HG02840 (cell line): ENCODE measurements around the gene PCDHB11.
"Not testable (repeated sequence)": the region's sequence is repeated elsewhere in the genome, so short reads cannot be mapped to it uniquely, and the experiment has no call there.

Source experiments
- ATAC-seq: cut with Tn5 transposase; IDR thresholded peaks from one replicate; pipeline ENCODE4 v1.9.1; 2021; ENCODE audit warnings: mild to moderate bottlenecking, moderate library complexity, moderate number of reproducible peaks; ENCODE audit not compliant: unreplicated experiment, low FRiP score

Gene PCDHB11

DNA sequence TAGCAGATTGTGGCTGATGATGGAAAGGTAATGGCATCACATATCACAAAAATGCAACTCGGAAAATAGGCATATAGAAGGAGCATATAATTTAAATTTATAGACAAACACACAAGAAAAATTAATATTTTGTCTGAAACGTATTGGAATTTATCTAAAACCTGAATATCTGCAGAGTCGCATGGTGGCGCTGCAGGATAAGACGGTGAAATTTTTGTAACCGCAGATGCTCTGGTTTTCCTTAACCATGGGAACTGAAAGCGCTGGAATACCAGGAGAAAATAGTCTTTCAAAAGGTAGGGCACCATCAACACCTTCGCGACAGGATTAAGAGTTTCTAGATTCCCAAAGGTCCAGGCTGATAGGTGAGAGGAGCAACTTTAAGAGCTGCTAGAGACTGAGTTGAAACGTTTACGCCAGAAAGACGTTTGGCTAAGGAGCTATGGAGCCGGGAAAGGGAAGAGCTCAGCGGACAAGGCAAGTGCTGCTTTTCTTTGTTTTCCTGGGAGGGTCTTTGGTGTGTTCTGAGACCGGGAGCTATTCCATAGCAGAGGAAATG is 34.8 kb downstream of the PCDHB11 start:
- no peak for ATAC-seq

DNA sequence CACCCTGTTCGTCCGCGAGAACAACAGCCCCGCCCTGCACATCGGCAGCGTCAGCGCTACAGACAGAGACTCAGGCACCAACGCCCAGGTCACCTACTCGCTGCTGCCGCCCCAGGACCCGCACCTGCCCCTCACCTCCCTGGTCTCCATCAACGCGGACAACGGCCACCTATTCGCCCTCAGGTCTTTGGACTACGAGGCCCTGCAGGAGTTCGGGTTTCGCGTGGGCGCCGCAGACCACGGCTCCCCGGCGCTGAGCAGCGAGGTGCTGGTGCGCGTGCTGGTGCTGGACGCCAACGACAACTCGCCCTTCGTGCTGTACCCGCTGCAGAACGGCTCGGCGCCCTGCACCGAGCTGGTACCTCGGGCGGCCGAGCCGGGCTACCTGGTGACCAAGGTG is 36.5 kb downstream of the PCDHB11 start:
- not testable (repeated sequence) for ATAC-seq

DNA sequence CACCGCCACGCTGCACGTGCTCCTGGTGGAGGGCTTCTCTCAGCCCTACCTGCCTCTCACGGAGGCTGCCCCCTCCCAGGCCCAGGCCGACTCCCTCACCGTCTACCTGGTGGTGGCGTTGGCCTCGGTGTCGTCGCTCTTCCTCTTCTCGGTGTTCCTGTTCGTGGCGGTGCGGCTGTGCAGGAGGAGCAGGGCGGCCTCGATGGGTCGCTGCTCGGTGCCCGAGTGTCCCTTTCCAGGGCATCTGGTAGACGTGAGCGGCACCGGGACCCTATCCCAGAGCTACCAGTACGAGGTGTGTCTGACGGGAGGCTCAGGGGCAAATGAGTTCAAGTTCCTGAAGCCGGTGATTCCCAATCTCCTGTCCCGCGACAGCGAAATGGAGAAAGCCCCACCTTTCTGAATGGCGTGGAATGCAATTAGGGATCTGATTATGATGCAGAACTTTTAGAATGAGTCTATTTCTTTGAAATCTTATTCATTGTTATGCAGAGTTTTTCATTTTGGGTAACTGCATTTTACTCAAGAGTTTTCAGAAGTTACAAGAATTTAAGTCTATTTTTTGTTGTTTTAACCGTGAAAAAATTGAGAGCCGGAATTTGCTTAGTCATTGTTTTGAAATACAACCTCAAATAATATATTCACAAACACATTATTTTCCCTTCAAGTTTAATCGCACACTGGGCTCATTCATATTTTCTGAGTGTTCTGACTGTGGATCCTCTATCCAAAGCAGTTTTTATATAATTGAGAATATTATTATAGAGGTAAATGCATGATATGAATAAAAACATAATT is 37.3 kb downstream of the PCDHB11 start:
- no peak for ATAC-seq

DNA sequence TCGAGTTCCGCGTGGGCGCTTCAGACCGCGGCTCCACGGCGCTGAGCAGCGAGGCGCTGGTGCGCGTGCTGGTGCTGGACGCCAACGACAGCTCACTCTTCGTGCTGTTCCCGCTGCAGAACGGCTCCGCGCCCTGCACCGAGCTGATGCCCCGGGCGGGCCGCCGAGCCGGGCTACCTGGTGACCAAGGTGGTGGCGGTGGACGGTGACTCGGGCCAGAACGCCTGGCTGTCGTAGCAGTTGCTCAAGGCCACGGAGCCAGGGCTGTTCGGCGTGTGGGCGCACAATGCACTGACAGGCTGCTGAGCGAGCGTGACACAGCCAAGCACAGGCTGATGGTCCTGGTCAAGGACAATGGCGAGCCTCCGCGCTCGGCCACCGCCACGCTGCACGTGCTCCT is 42.1 kb downstream of the PCDHB11 start:
- ATAC-seq: no peak

DNA sequence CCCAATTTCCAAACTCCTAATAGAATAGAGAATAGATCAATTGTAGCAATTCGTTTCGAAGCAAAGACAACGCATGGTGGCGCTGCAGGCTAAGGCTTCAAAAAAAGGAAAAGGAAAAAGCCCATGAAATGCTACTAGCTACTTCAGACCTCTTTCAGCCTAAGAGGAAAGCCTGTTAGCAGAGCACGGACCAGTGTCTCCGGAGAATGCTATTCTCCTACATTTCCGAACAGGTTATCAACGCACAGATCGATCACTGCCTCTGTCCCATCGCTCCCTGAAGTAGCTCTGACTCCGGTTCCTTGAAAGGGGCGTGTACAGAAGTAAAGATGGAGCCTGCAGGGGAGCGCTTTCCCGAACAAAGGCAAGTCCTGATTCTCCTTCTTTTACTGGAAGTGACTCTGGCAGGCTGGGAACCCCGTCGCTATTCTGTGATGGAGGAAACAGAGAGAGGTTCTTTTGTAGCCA is 45.9 kb downstream of the PCDHB11 start, which contains the start of gene PCDHB15:
Gene PCDHB15, plus strand, starts transcription at position 146 of the 468 bp plus-strand sequence. Its CDS starts 184 bp downstream, at position 330.
- no peak for ATAC-seq

DNA sequence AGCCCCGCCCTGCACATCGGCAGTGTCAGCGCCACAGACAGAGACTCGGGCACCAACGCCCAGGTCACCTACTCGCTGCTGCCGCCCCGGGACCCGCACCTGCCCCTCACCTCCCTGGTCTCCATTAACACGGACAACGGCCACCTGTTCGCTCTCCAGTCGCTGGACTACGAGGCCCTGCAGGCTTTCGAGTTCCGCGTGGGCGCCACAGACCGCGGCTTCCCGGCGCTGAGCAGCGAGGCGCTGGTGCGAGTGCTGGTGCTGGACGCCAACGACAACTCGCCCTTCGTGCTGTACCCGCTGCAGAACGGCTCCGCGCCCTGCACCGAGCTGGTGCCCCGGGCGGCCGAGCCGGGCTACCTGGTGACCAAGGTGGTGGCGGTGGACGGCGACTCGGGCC is 47.5 kb downstream of the PCDHB11 start:
- not testable (repeated sequence) for ATAC-seq

DNA sequence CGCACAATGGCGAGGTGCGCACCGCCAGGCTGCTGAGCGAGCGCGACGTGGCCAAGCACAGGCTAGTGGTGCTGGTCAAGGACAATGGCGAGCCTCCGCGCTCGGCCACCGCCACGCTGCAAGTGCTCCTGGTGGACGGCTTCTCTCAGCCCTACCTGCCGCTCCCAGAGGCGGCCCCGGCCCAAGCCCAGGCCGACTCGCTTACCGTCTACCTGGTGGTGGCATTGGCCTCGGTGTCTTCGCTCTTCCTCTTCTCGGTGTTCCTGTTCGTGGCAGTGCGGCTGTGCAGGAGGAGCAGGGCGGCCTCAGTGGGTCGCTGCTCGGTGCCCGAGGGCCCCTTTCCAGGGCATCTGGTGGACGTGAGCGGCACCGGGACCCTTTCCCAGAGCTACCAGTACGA is 48.0 kb downstream of the PCDHB11 start:
- not testable (repeated sequence) for ATAC-seq

DNA sequence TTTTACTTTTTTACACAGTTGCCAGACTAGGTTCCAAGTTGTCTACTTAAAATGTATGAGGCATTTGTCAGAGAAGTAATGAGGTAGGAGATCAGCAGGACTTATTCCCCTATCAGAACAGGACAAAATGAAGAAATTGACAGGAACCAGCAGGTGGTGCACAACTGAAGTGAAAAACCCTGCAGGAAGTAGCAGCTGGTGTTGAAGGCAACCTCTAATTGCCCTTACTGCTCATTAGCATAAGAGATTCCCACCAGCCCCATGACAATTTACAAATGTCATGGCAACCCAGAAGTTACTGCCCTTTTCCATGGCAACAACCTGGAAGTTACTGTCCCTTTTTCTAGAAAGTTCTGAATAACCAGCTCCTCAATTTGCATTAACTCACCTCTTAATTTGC is 51.1 kb downstream of the PCDHB11 start:
- ATAC-seq: no peak
